ENCODE measurements around the gene RHOG. TPM values are rescaled to one million over a fixed set of nuclear protein-coding genes. Genes with fewer than 3 reads are reported as not detected.
A peak's percentile ranks its signal among the peaks of the same experiment; 100 is the strongest.

The RHOG gene
- total and polyA plus RNA-seq, 4 donors, result 48.6 to 61.0 (median 56.5) TPM

DNA sequence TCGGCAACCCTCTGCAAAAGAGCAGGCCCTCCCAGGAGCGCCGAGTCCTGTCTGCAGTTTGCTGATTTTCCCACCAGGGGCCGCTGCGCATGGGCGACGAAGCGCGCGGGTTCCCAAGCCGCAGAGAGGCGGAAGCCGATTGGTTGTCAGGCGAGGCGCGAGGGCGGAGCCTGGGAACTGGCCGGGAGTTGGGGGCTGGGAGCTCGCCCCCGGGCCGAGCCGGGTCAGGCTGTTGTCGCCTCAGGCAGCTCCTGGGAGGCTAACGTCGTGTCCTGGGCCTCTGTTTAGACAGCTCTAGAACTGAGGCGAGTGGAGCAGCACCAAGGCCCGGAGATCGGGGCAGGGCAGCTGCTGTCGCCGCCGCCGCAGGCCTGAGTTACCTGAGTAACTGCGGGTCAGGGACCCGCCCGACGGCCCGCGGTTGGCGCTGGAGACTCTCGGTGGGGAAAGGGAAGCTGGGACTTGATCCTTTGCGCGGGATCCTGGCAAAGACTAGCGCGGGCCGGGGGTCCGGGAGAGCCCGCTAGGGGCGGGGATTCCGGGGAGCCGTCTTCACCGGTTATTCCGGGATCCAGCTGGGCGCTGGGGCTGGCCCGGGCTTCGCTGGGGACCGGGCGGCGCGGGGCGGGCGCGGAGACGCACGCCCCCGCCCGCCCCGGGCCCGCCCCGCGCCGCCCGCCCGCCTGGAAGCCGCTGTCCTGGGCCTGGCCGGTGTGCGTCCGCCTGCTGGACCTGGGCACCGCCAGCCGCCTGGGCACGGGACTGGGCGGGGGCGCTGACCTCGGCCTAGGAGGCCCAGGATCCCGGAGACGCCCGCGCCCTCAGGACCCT, 14.4 kb upstream of the RHOG start, which contains the start of gene STIM1:
TSS of gene STIM1 (plus strand) at position 688 of the 831 bp plus-strand sequence. CDS start 607 bp downstream, outside the sequence.
- Histone ChIP-seq H3K9me3 (ENCODE audit: control insufficient read depth, low read length) (no peaks in the 10 kb centered on the region), H3K4me1 (ENCODE audit: control insufficient read depth in 1 of 2, insufficient read depth in 2 of 2, low read length in 2 of 2) (peaks cover 3 to 9% of the 10 kb centered on the region in 2 donors), H3K36me3 (ENCODE audit: control insufficient read depth in 1 of 2, insufficient read depth in 2 of 2, low read length in 1 of 2) (no peaks in the 10 kb centered on the region), H3K4me3 (ENCODE audit: low read length in 2 of 2) (peak within 1 kb of the TSS; percentile 61 to 77), H3K27ac (ENCODE audit: low read depth in 1 of 2, low read length in 2 of 2) (peak within 1 kb of the TSS; percentile 63 to 82), H3K27me3 (ENCODE audit: control insufficient read depth in 1 of 2, insufficient read depth in 2 of 2, low read length in 1 of 2) (no peaks in the 10 kb centered on the region)
- intact Hi-C loops (cut with DNase I), result loop anchor here (5.0 kb wide), 3 partner anchors 87 to 102 kb away; no protein-coding TSS in a partner anchor
- DNase-seq (peak; percentile 97 to 99), ATAC-seq (ENCODE audit: low FRiP score) (peak; percentile 96)
- WGBS, 2 donors, result 0 to 1% methylated on average over 45 to 87 of the region's 87 CpGs

DNA sequence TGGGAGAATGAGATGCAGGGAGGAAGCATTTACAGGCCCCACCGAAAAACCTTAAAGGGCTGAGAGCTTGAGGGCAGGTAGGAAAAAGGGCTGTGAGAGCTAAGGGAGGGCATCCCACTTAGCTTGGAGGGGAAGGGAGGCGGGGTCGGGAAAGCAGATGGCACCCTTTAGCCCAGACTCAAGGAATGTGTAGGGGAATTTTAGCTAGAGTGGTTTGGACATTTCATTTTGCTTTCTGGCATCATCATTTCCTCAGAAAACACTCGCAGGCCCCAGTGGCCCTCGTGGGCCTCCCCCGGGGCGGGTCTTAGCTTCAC, 13.9 kb upstream of the RHOG start:
- DNase-seq, result no peak
- H3K4me3 ChIP-seq (ENCODE audit: low read length in 2 of 2), result no peak overlapping the region
- no peak overlapping the region for H3K27ac ChIP-seq (ENCODE audit: low read depth in 1 of 2, low read length in 2 of 2)
- intact Hi-C loops (cut with DNase I), result no loop called here
- H3K4me1 ChIP-seq (ENCODE audit: control insufficient read depth in 1 of 2, insufficient read depth in 2 of 2, low read length in 2 of 2), result peaks cover 3 to 9% of the 10 kb centered on the region in 2 donors
- WGBS, 2 donors, result 18 to 20% methylated on average over 7 of the region's 7 CpGs
- no peaks in the 10 kb centered on the region for H3K36me3 ChIP-seq (ENCODE audit: control insufficient read depth in 1 of 2, insufficient read depth in 2 of 2, low read length in 1 of 2)
- H3K9me3 ChIP-seq (ENCODE audit: control insufficient read depth, low read length), result no peaks in the 10 kb centered on the region
- H3K27me3 ChIP-seq (ENCODE audit: control insufficient read depth in 1 of 2, insufficient read depth in 2 of 2, low read length in 1 of 2), result no peaks in the 10 kb centered on the region
- peak; percentile 1 for ATAC-seq (ENCODE audit: low FRiP score)

DNA sequence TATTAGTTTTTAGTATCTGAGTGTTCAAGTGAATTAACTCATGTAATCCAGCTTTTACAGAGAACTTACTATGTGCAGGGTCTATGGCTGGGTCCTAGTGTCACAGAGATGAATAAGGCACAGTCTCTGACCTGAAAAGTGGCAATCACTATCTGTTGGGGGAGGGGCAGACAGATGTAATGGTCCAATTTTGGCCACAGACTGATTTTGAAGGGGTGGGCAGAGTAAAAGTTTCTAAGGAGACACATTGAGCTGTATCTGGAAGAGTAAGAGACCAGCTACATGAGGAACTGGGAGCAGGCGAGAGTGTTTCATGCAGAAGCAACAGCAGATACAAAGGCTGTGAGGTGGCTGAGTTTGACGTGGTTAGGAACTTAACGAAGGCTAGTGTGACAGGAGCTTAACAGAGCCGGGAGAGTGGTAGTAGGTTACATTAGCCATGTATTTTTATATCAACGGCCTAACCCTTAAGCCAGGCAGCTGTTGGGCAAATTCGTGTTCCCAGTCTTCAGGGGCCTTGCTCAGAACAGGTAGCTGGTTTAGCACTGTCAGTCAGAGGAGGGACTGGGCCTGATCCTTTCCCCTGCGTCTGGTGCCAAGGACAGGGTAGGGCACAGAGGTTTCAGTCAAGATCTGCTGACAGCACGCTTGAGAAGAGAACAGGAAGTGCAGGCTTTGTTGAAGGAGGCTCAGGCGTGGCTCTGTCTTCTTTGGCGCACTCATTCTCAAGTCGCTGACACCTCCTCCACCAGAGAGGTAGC, 13.3 kb upstream of the RHOG start:
- DNase-seq, result peak in 1 of 2 donors; percentile 59
- peaks cover 3 to 9% of the 10 kb centered on the region in 2 donors for H3K4me1 ChIP-seq (ENCODE audit: control insufficient read depth in 1 of 2, insufficient read depth in 2 of 2, low read length in 2 of 2)
- H3K36me3 ChIP-seq (ENCODE audit: control insufficient read depth in 1 of 2, insufficient read depth in 2 of 2, low read length in 1 of 2), result no peaks in the 10 kb centered on the region
- intact Hi-C loops (cut with DNase I), result loop anchor here in 1 of 2 donors (1.0 kb wide), 1 partner anchor 218 kb away; no protein-coding TSS in a partner anchor
- H3K9me3 ChIP-seq (ENCODE audit: control insufficient read depth, low read length), result no peaks in the 10 kb centered on the region
- no peak overlapping the region for H3K27ac ChIP-seq (ENCODE audit: low read depth in 1 of 2, low read length in 2 of 2)
- no peaks in the 10 kb centered on the region for H3K27me3 ChIP-seq (ENCODE audit: control insufficient read depth in 1 of 2, insufficient read depth in 2 of 2, low read length in 1 of 2)
- H3K4me3 ChIP-seq (ENCODE audit: low read length in 2 of 2), result no peak overlapping the region
- 79 to 82% methylated on average over 11 of the region's 11 CpGs for WGBS, 2 donors
- ATAC-seq (ENCODE audit: low FRiP score), result no peak

DNA sequence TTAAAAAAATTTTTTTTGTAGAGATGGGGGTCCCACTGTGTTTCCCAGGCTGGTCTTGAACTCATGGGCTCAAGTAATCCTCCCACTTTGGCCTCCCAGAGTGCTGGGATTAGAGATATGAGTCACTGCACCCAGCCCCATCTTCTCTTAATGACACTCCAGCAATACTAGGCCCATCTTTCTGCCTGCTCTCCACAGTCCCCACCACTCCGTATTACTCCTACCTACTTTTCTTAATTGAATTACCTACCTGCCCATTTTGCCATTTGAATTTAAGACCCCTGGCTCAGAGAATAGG, 12.7 kb upstream of the RHOG start:
- no peak for DNase-seq
- Histone ChIP-seq H3K36me3 (ENCODE audit: control insufficient read depth in 1 of 2, insufficient read depth in 2 of 2, low read length in 1 of 2) (no peaks in the 10 kb centered on the region), H3K9me3 (ENCODE audit: control insufficient read depth, low read length) (no peaks in the 10 kb centered on the region), H3K27me3 (ENCODE audit: control insufficient read depth in 1 of 2, insufficient read depth in 2 of 2, low read length in 1 of 2) (no peaks in the 10 kb centered on the region), H3K4me1 (ENCODE audit: control insufficient read depth in 1 of 2, insufficient read depth in 2 of 2, low read length in 2 of 2) (peaks cover 0 to 7% of the 10 kb centered on the region in 2 donors), H3K27ac (ENCODE audit: low read depth in 1 of 2, low read length in 2 of 2) (no peak overlapping the region), H3K4me3 (ENCODE audit: low read length in 2 of 2) (no peak overlapping the region)
- intact Hi-C loops (cut with DNase I), result loop anchor here in 1 of 2 donors (1.0 kb wide), 1 partner anchor 219 kb away; no protein-coding TSS in a partner anchor
- 97 to 100% methylated on average over 1 of the region's 1 CpG for WGBS, 2 donors
- ATAC-seq (ENCODE audit: low FRiP score), result no peak

DNA sequence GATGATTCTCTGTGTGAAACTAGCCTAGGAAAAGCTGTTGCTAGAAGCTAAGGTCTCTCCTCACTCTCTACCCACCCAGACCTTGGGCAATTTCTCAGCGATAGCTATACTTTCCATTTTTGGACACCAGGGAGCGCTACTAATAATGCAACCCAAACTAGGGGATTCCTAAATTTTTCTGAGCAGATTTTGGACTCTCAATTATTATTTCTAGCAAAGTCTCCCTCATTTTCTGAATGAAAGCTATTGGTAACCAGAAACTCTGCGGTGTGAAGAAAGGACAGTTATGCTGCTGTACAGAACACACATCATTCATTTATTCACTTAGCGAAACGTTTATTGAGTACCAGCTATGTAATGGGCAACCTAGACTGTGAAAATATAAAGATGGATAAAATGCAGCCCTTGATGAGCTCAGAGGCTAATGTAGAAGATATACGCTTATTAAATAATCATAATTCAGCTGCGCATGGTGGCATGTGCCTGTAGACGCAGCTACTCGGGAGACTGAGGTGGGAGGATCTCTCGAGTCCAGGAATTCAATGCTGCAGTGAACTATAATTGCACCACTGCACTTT, 8.6 kb upstream of the RHOG start:
- H3K27ac ChIP-seq (ENCODE audit: low read depth in 1 of 2, low read length in 2 of 2), result no peak overlapping the region
- ATAC-seq (ENCODE audit: low FRiP score), result peak; percentile 78
- intact Hi-C loops (cut with DNase I), result loop anchor here (1.0 kb wide), 2 partner anchors 223 to 224 kb away; no protein-coding TSS in a partner anchor
- no peak for DNase-seq
- WGBS, 2 donors, result 57% methylated on average over 10 of the region's 10 CpGs
- no peaks in the 10 kb centered on the region for H3K4me1 ChIP-seq (ENCODE audit: control insufficient read depth in 1 of 2, insufficient read depth in 2 of 2, low read length in 2 of 2)
- H3K9me3 ChIP-seq (ENCODE audit: control insufficient read depth, low read length), result no peaks in the 10 kb centered on the region
- no peaks in the 10 kb centered on the region for H3K27me3 ChIP-seq (ENCODE audit: control insufficient read depth in 1 of 2, insufficient read depth in 2 of 2, low read length in 1 of 2)
- no peak overlapping the region for H3K4me3 ChIP-seq (ENCODE audit: low read length in 2 of 2)
- H3K36me3 ChIP-seq (ENCODE audit: control insufficient read depth in 1 of 2, insufficient read depth in 2 of 2, low read length in 1 of 2), result no peaks in the 10 kb centered on the region

DNA sequence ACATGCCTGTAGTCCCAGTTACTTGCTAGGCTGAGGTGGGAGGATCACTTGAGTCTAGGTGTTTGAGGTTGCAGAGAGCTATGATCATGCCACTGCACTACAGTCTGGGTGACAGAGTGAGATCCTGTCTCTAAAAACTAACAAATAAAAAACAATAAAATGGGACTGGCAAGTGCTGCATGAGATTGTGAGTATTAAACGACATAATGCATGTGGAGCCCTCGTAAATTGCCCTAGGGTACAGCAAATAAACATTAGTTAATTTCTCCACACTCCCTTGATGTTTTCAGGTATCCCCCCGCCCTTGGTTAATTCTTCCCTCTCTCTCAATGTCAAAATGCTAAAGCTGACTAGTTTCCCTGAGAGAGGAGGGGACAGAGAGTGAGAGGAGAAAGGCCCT, 4.9 kb upstream of the RHOG start:
- Histone ChIP-seq H3K27ac (ENCODE audit: low read depth in 1 of 2, low read length in 2 of 2) (no peak overlapping the region), H3K4me1 (ENCODE audit: control insufficient read depth in 1 of 2, insufficient read depth in 2 of 2, low read length in 2 of 2) (no peaks in the 10 kb centered on the region), H3K4me3 (ENCODE audit: low read length in 2 of 2) (no peak overlapping the region), H3K36me3 (ENCODE audit: control insufficient read depth in 1 of 2, insufficient read depth in 2 of 2, low read length in 1 of 2) (no peaks in the 10 kb centered on the region), H3K9me3 (ENCODE audit: control insufficient read depth, low read length) (no peaks in the 10 kb centered on the region), H3K27me3 (ENCODE audit: control insufficient read depth in 1 of 2, insufficient read depth in 2 of 2, low read length in 1 of 2) (no peaks in the 10 kb centered on the region)
- 89 to 91% methylated on average over 3 of the region's 3 CpGs for WGBS, 2 donors
- DNase-seq (no peak), ATAC-seq (ENCODE audit: low FRiP score) (no peak)
- intact Hi-C loops (cut with DNase I), result no loop called here

DNA sequence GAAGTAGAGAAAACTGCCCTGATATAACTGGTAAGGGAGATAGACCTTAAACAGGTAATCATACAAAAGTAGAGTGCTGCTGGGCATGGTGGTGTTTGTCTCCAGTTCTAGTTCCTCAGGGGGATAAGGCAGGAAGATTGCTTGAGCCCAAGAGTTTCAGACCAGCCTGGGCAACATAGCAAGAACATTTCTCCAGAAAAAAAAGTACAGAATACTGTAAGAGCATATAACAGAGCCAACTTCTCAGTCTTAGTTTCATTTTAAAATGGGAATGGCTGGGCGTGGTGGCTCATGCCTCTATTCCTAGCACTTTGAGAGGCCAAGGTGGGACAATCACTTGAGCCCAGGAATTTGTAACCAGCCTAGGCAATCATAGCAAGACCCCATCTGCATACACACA, 4.5 kb upstream of the RHOG start:
- ATAC-seq (ENCODE audit: low FRiP score), result no peak
- H3K4me3 ChIP-seq (ENCODE audit: low read length in 2 of 2), result no peak overlapping the region
- no peak for DNase-seq
- no peaks in the 10 kb centered on the region for H3K4me1 ChIP-seq (ENCODE audit: control insufficient read depth in 1 of 2, insufficient read depth in 2 of 2, low read length in 2 of 2)
- H3K27me3 ChIP-seq (ENCODE audit: control insufficient read depth in 1 of 2, insufficient read depth in 2 of 2, low read length in 1 of 2), result no peaks in the 10 kb centered on the region
- H3K27ac ChIP-seq (ENCODE audit: low read depth in 1 of 2, low read length in 2 of 2), result no peak overlapping the region
- intact Hi-C loops (cut with DNase I), result no loop called here
- WGBS, 2 donors, result 90 to 92% methylated on average over 1 of the region's 1 CpG
- no peaks in the 10 kb centered on the region for H3K9me3 ChIP-seq (ENCODE audit: control insufficient read depth, low read length)
- H3K36me3 ChIP-seq (ENCODE audit: control insufficient read depth in 1 of 2, insufficient read depth in 2 of 2, low read length in 1 of 2), result no peaks in the 10 kb centered on the region

DNA sequence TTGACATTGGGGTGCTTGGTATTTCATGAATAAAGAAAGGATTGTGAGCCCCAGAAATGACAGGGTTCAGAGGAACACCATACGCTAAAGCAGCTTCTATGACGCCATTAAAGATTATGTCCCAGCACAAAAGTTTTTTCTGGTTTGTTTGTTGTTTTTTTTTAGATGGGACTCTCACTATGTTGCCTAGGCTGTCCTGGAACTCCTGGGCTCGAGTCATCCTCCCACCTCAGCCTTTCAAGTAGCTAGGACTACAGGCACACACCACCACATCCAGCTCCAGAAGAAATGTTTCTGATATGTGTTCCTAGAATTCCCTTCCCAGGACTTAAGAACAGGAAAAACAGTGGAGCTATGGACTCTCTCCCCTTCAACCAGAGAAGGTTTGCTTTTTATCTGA, 2.6 kb upstream of the RHOG start:
- intact Hi-C loops (cut with DNase I), result no loop called here
- 85 to 94% methylated on average over 3 of the region's 3 CpGs for WGBS, 2 donors
- H3K36me3 ChIP-seq (ENCODE audit: control insufficient read depth in 1 of 2, insufficient read depth in 2 of 2, low read length in 1 of 2), result no peaks in the 10 kb centered on the region
- no peaks in the 10 kb centered on the region for H3K9me3 ChIP-seq (ENCODE audit: control insufficient read depth, low read length)
- DNase-seq, result no peak
- no peak overlapping the region for H3K4me3 ChIP-seq (ENCODE audit: low read length in 2 of 2)
- no peaks in the 10 kb centered on the region for H3K27me3 ChIP-seq (ENCODE audit: control insufficient read depth in 1 of 2, insufficient read depth in 2 of 2, low read length in 1 of 2)
- H3K4me1 ChIP-seq (ENCODE audit: control insufficient read depth in 1 of 2, insufficient read depth in 2 of 2, low read length in 2 of 2), result no peaks in the 10 kb centered on the region
- H3K27ac ChIP-seq (ENCODE audit: low read depth in 1 of 2, low read length in 2 of 2), result no peak overlapping the region
- ATAC-seq (ENCODE audit: low FRiP score), result no peak
